ENCODE measurements around the gene HKDC1.
"Not testable (repeated sequence)": the region's sequence is repeated elsewhere in the genome, so short reads cannot be mapped to it uniquely, and the experiment has no call there.

HKDC1 gene, protein sequence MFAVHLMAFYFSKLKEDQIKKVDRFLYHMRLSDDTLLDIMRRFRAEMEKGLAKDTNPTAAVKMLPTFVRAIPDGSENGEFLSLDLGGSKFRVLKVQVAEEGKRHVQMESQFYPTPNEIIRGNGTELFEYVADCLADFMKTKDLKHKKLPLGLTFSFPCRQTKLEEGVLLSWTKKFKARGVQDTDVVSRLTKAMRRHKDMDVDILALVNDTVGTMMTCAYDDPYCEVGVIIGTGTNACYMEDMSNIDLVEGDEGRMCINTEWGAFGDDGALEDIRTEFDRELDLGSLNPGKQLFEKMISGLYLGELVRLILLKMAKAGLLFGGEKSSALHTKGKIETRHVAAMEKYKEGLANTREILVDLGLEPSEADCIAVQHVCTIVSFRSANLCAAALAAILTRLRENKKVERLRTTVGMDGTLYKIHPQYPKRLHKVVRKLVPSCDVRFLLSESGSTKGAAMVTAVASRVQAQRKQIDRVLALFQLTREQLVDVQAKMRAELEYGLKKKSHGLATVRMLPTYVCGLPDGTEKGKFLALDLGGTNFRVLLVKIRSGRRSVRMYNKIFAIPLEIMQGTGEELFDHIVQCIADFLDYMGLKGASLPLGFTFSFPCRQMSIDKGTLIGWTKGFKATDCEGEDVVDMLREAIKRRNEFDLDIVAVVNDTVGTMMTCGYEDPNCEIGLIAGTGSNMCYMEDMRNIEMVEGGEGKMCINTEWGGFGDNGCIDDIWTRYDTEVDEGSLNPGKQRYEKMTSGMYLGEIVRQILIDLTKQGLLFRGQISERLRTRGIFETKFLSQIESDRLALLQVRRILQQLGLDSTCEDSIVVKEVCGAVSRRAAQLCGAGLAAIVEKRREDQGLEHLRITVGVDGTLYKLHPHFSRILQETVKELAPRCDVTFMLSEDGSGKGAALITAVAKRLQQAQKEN

GRCh38 chr10:69220041-69220451 is at the start of gene HKDC1:
Gene HKDC1 (plus strand): TSS chr10:69220332. CDS start chr10:69220436, 104 bp downstream.
- in situ Hi-C loops (cut with MboI; ENCODE audit: low pct_unique_long_range_greater_than_20kb, low sequenced_read_pairs, unreplicated experiment), result loop anchor here (25.0 kb wide), 1 partner anchor 208 kb away; no protein-coding TSS in a partner anchor
- DNase-seq (ENCODE audit: low spot score), result no peak
- TF ChIP-seq, protein P1, sequence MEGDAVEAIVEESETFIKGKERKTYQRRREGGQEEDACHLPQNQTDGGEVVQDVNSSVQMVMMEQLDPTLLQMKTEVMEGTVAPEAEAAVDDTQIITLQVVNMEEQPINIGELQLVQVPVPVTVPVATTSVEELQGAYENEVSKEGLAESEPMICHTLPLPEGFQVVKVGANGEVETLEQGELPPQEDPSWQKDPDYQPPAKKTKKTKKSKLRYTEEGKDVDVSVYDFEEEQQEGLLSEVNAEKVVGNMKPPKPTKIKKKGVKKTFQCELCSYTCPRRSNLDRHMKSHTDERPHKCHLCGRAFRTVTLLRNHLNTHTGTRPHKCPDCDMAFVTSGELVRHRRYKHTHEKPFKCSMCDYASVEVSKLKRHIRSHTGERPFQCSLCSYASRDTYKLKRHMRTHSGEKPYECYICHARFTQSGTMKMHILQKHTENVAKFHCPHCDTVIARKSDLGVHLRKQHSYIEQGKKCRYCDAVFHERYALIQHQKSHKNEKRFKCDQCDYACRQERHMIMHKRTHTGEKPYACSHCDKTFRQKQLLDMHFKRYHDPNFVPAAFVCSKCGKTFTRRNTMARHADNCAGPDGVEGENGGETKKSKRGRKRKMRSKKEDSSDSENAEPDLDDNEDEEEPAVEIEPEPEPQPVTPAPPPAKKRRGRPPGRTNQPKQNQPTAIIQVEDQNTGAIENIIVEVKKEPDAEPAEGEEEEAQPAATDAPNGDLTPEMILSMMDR (IDR thresholded peaks at IDR 0.05; ENCODE audit: extremely low read depth, insufficient read depth, missing control alignments), result no peak

- TF ChIP-seq, protein P1 (IDR thresholded peaks at IDR 0.05; ENCODE audit: extremely low read depth, insufficient read depth, missing control alignments), result no peak
- peak; percentile 46 for DNase-seq (ENCODE audit: low spot score)
- in situ Hi-C loops (cut with MboI; ENCODE audit: low pct_unique_long_range_greater_than_20kb, low sequenced_read_pairs, unreplicated experiment), result no loop called here
Observed at GRCh38 chr10:69172241-69172982, 47.7 kb upstream of the HKDC1 start.

- DNase-seq (ENCODE audit: low spot score); in situ Hi-C loops (cut with MboI; ENCODE audit: low pct_unique_long_range_greater_than_20kb, low sequenced_read_pairs, unreplicated experiment): not testable (repeated sequence)
Observed at GRCh38 chr10:69175326-69175725, 44.8 kb upstream of the HKDC1 start.

- in situ Hi-C loops (cut with MboI; ENCODE audit: low pct_unique_long_range_greater_than_20kb, low sequenced_read_pairs, unreplicated experiment), result no loop called here
- TF ChIP-seq, protein P1 (IDR thresholded peaks at IDR 0.05; ENCODE audit: extremely low read depth, insufficient read depth, missing control alignments), result no peak
- DNase-seq (ENCODE audit: low spot score), result no peak
Observed at GRCh38 chr10:69176823-69177222, 43.3 kb upstream of the HKDC1 start.

DNA sequence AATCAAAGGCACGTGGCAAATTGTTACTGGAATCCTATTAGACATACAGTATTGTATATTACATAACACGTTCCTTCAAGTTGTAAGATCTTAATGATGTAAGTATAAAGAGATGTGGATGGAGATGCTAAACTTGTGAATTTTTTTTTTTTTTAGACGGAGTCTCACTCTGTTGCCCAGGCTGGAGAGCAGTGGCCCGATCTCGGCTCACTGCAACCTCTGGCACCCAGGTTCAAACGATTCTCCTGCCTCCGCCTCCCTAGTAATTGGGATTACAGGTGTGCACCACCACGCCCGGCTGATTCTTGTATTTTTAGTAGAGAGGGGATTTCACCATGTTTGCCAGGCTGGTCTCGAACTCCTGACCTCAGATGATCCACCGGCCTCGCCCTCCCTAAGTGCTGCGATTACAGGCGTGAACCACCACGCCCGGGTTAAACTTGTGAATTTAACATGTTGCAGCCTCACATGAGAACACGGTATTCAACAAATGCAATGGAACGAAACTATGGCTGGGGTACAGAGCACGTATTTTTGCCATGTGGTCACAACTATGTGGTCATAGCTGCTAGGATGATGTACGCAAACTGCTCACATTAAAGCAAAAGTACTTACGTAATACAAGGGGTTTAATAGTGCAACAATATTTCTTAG is 40.9 kb upstream of the HKDC1 start:
- DNase-seq (ENCODE audit: low spot score), result no peak
- in situ Hi-C loops (cut with MboI; ENCODE audit: low pct_unique_long_range_greater_than_20kb, low sequenced_read_pairs, unreplicated experiment), result no loop called here
- TF ChIP-seq, protein P1 (IDR thresholded peaks at IDR 0.05; ENCODE audit: extremely low read depth, insufficient read depth, missing control alignments), result no peak

DNA sequence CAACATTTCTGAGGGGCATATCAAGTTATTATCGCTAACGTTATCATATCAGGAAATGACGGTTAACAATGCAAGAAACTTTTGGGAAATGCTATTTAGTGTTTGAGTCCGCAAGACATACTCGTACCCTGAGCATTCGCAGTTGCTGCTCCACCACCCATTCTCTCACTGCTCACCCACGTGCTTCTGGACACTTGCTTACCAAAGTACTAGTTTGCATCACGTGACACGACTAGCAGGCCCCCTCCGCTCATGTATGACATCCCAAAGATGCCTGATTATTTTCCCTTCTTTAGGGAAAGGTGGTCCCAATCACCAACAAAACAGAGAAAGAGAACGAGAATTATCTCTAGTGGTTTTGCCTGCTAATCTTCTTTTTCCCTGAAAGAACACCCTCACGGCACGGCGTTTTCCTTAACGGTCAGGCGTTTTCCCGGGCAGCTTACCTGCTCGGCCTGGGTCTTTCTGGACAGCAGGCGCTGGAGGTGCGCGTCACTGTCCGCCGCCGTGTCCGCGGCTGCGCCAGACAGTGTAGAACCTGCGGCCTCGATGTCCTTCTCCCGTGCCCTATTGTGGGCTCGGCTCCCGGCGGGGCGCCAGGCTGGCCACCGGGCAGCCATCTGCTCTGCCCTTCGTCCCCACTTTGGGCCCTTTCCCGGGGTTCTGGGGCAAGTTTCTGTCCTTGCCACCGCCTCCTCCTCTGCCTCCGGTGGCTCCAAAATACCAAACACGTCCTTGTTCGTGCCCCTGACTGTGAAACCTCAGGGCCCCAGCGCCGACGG is 40.2 kb upstream of the HKDC1 start, which contains the start of gene SUPV3L1:
TSS of gene SUPV3L1 (plus strand) at position 492 of the 782 bp plus-strand sequence. CDS start at position 550, 58 bp downstream.
- in situ Hi-C loops (cut with MboI; ENCODE audit: low pct_unique_long_range_greater_than_20kb, low sequenced_read_pairs, unreplicated experiment), result no loop called here
- peak; percentile 90 for DNase-seq (ENCODE audit: low spot score)
- TF ChIP-seq, protein P1 (IDR thresholded peaks at IDR 0.05; ENCODE audit: extremely low read depth, insufficient read depth, missing control alignments), result no peak

All from GM13977 (cell line).